K562 (cell line): ENCODE results near the gene DSCAM. TPM values are rescaled to one million over a fixed set of nuclear protein-coding genes. Genes with fewer than 3 reads are reported as not detected.

Experiments used
- CHD1 ChIP-seq: fragments of 200-600 bp; sonication (generic); IDR thresholded peaks from one replicate; pipeline ENCODE4 v1.6.1; 2012; ENCODE audit warnings: mild to moderate bottlenecking, moderate library complexity, low read length, inconsistent platforms
- FOXK1 ChIP-seq: sonication (generic); formaldehyde crosslinking; IDR thresholded peaks from 2 replicates; pipeline ENCODE4 v1.8.0; 2022; ENCODE audit warnings: missing genetic modification reagents, mild to moderate bottlenecking, borderline replicate concordance
- MITF ChIP-seq: IDR thresholded peaks from 2 replicates; pipeline ENCODE4 v1.6.1; 2014; ENCODE audit warnings: antibody characterized with exemption
- RBM17 ChIP-seq: fragments of 200-400 bp; formaldehyde crosslinking; IDR thresholded peaks from 2 replicates; pipeline ENCODE4 v1.6.1; 2017; ENCODE audit warnings: low read depth, mild to moderate bottlenecking, low read length, borderline replicate concordance
- SETDB1 ChIP-seq: IDR thresholded peaks from one replicate; pipeline ENCODE4 v1.6.1; 2012; ENCODE audit warnings: low read length, control low read depth, inconsistent platforms
- SMC3 ChIP-seq: conservative IDR thresholded peaks from 2 replicates; pipeline ENCODE4 v1.6.1; 2011; ENCODE audit warnings: low read depth, low read length, improper control_type of control experiment; ENCODE audit not compliant: insufficient read depth
- polyA plus RNA-seq, 8 experiments: library from polyadenylated mRNA; depleted of rRNA in 4 of 8; stranded (reverse) in 5 of 8; unstranded in 3 of 8; fragments of >200 nt; fragmentation: Nextera tagmentation in 2 of 8; fragmentation: Illumina TruSeq in 1 of 8; extraction: Ambion mirVana in 2 of 8; extraction: Trizol in 1 of 8; gene quantifications; 2 replicates each; pipeline versions ENCODE4 v1.2.1 to v1.2.3, GENCODE V29; 2011 to 2014; ENCODE audit warnings: inconsistent platforms in 1 of 8, missing spikeins in 1 of 8
- total RNA-seq, 7 experiments: library from RNA; depleted of rRNA in 6 of 7; stranded (reverse); fragments of >200 nt in 6 of 7; fragmentation: Illumina TruSeq in 2 of 7; extraction: Trizol in 2 of 7; gene quantifications; 2 replicates each; pipeline versions ENCODE4 v1.2.1 to v1.2.3, GENCODE V29; 2011 to 2021; ENCODE audit warnings: low replicate concordance in 1 of 7
- TF ChIP-seq, protein P1 (sequence below): sonication (generic); formaldehyde crosslinking; IDR thresholded peaks from 2 replicates; pipeline ENCODE4 v1.8.1; 2023; ENCODE audit warnings: mild to moderate bottlenecking, missing genetic modification reagents

The DSCAM gene
- total and polyA plus RNA-seq, 9 of the 15 experiments (the other 6 are each of a cell fraction or from before 2014, with no cell fraction given): not detected

GRCh38 chr21:39984286-39984991 lies 862.5 kb downstream of the DSCAM start (continued):
- TF ChIP-seq MITF (no peak), SMC3 (no peak), SETDB1 (no peak), RBM17 (no peak), CHD1 (no peak), FOXK1 (CRISPR knock-in tag) (no peak)
- TF ChIP-seq, protein P1, sequence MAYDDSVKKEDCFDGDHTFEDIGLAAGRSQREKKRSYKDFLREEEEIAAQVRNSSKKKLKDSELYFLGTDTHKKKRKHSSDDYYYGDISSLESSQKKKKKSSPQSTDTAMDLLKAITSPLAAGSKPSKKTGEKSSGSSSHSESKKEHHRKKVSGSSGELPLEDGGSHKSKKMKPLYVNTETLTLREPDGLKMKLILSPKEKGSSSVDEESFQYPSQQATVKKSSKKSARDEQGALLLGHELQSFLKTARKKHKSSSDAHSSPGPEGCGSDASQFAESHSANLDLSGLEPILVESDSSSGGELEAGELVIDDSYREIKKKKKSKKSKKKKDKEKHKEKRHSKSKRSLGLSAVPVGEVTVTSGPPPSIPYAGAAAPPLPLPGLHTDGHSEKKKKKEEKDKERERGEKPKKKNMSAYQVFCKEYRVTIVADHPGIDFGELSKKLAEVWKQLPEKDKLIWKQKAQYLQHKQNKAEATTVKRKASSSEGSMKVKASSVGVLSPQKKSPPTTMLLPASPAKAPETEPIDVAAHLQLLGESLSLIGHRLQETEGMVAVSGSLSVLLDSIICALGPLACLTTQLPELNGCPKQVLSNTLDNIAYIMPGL: no peak
- TF ChIP-seq, all 486 proteins: peak for 0
